Activated CD8-positive, alpha-beta memory T cell treated with anti-CD3 and anti-CD28 coated beads for 1 hour (primary cell): ENCODE results near the gene RANBP1.
"Not testable (repeated sequence)": the region's sequence is repeated elsewhere in the genome, so short reads cannot be mapped to it uniquely, and the experiment has no call there.

ENCODE experiments used
- DNase-seq, 2 donors: peaks; one replicate each; pipeline ENCODE4 v3.0.0-alpha.2; 2020; ENCODE audit warnings: low read depth in 1 of 2; ENCODE audit errors: extremely low read depth in 1 of 2

The RANBP1 gene

GRCh38 chr22:20148414-20148813, 32.5 kb downstream of the RANBP1 start:
- DNase-seq = no peak

GRCh38 chr22:20149257-20150250, 33.6 kb downstream of the RANBP1 start:
- no peak for DNase-seq

- DNase-seq = no peak
These were observed 34.7 kb downstream of the RANBP1 start, which contains the start of gene CCDC188 for GRCh38 chr22:20150381-20151275. CCDC188 (minus strand) TSS chr22:20151055; CDS start chr22:20150986, 69 bp downstream.

GRCh38 chr22:20151276-20151588, 35.3 kb downstream of the RANBP1 start:
- DNase-seq = no peak

GRCh38 chr22:20152464-20152890, 36.6 kb downstream of the RANBP1 start:
- DNase-seq = no peak

- no peak for DNase-seq
These were observed 38.0 kb downstream of the RANBP1 start for GRCh38 chr22:20153945-20154344.

- DNase-seq = no peak
These were observed 38.8 kb downstream of the RANBP1 start for GRCh38 chr22:20154602-20155187.

GRCh38 chr22:20155330-20156041, 39.6 kb downstream of the RANBP1 start:
- no peak for DNase-seq

GRCh38 chr22:20156042-20156389, 40.1 kb downstream of the RANBP1 start:
- DNase-seq = no peak

- peak; percentile 68 to 86 for DNase-seq
These were observed 40.9 kb downstream of the RANBP1 start for GRCh38 chr22:20156611-20157429.

GRCh38 chr22:20157430-20158183, 41.7 kb downstream of the RANBP1 start:
- no peak for DNase-seq

- no peak for DNase-seq
These were observed 42.6 kb downstream of the RANBP1 start for GRCh38 chr22:20158391-20159036.

GRCh38 chr22:20159076-20159475, 43.2 kb downstream of the RANBP1 start:
- DNase-seq = no peak

GRCh38 chr22:20159531-20159930, 43.6 kb downstream of the RANBP1 start:
- not testable (repeated sequence) for DNase-seq

GRCh38 chr22:20160041-20160440, 44.1 kb downstream of the RANBP1 start:
- no peak for DNase-seq

- DNase-seq = no peak
These were observed 49.0 kb downstream of the RANBP1 start for GRCh38 chr22:20164863-20165262.

- no peak for DNase-seq
These were observed 49.5 kb downstream of the RANBP1 start for GRCh38 chr22:20165421-20165820.

GRCh38 chr22:20165913-20166312, 50.0 kb downstream of the RANBP1 start:
- DNase-seq = no peak
